ENCODE data around the gene NRROS.

GRCh38 chr3:196673632-196674031, 34.1 kb downstream of the NRROS start:
- TF ChIP-seq CTCF (IDR thresholded peaks at IDR 0.05) (no peak), POLR2A (IDR thresholded peaks at IDR 0.05) (no peak)

Data from lower leg skin (tissue), 3 donors.